ENCODE results near the gene LAD1. TPM values are rescaled to one million over a fixed set of nuclear protein-coding genes. Genes with fewer than 3 reads are reported as not detected.

The LAD1 gene
- total and polyA plus RNA-seq, 2 of the 13 experiments (the other 11 are each of a cell fraction or from before 2014, with no cell fraction given): 10.8 to 65.6 TPM

DNA sequence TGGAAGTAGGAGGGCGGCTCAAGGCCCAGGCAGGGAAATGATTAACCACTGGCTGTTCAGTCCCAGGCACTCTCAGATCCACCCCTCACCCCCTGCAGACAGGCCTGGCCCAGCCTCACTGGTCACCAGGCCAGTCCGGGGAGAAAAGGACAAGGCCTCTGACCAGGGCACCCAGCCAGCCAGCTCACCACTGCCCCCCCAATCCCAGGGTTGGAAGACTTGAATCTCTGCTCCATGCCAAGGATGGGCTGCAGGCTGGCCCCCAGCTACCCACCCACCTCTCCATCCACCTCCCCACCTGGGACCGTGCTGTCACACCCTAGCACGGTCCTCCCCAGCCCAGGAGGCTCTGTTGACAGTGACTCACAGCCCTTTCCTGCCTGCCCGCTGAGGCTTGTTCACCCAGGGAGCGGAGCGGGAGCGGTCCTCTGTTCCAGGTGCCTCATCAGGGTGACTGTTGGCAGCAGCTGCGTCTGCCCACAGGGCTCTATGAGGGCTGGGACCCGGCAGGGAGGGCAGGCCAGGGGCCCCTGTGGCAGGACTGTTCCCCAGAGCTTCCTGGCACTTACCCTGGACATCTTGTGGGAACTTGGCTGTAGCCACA, 2.2 kb downstream of the LAD1 start (continued):
- TF ChIP-seq JUNB (CRISPR knock-in tag; IDR thresholded peaks at IDR 0.05; ENCODE audit: borderline replicate concordance) (no peak), TAF15 (IDR thresholded peaks at IDR 0.05; ENCODE audit: low read depth, low read length, poor library complexity, severe bottlenecking) (no peak), NR1H2 (CRISPR knock-in tag; IDR thresholded peaks at IDR 0.05; ENCODE audit: borderline replicate concordance, low read depth) (no peak), MLLT10 (CRISPR knock-in tag; IDR thresholded peaks at IDR 0.05) (no peak), ZNF567 (CRISPR knock-in tag; IDR thresholded peaks at IDR 0.05; ENCODE audit: borderline replicate concordance) (0 out of 2 replicates have a peak, but pooled peaks have one; percentile 26), KDM5A (IDR thresholded peaks at IDR 0.05; ENCODE audit: borderline replicate concordance, low read length) (no peak), HNF4A (CRISPR knock-in tag; IDR thresholded peaks at IDR 0.05) (peak; percentile 45; the same call in 1 of the 2 replicates), NCOA2 (CRISPR knock-in tag; IDR thresholded peaks at IDR 0.05) (peak; percentile 45; the same call in 1 of the 2 replicates), ZNF781 (CRISPR knock-in tag; IDR thresholded peaks at IDR 0.05; ENCODE audit: borderline replicate concordance, not compliant biosample characterization) (no peak), SNAPC2 (CRISPR knock-in tag; IDR thresholded peaks at IDR 0.05) (no peak), TOPORS (CRISPR knock-in tag; IDR thresholded peaks at IDR 0.05) (no peak), ATAD3A (CRISPR knock-in tag; IDR thresholded peaks at IDR 0.05) (no peak), ZNF557 (CRISPR knock-in tag; IDR thresholded peaks at IDR 0.05) (no peak), ELF3 (CRISPR knock-in tag; IDR thresholded peaks at IDR 0.05) (0 out of 2 replicates have a peak, but pooled peaks have one; percentile 26), ZSCAN20 (CRISPR knock-in tag; IDR thresholded peaks at IDR 0.05; ENCODE audit: borderline replicate concordance) (no peak), ZNF451 (CRISPR knock-in tag; IDR thresholded peaks at IDR 0.05) (no peak)
- TF ChIP-seq, protein P1, sequence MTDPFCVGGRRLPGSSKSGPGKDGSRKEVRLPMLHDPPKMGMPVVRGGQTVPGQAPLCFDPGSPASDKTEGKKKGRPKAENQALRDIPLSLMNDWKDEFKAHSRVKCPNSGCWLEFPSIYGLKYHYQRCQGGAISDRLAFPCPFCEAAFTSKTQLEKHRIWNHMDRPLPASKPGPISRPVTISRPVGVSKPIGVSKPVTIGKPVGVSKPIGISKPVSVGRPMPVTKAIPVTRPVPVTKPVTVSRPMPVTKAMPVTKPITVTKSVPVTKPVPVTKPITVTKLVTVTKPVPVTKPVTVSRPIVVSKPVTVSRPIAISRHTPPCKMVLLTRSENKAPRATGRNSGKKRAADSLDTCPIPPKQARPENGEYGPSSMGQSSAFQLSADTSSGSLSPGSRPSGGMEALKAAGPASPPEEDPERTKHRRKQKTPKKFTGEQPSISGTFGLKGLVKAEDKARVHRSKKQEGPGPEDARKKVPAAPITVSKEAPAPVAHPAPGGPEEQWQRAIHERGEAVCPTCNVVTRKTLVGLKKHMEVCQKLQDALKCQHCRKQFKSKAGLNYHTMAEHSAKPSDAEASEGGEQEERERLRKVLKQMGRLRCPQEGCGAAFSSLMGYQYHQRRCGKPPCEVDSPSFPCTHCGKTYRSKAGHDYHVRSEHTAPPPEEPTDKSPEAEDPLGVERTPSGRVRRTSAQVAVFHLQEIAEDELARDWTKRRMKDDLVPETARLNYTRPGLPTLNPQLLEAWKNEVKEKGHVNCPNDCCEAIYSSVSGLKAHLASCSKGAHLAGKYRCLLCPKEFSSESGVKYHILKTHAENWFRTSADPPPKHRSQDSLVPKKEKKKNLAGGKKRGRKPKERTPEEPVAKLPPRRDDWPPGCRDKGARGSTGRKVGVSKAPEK (CRISPR knock-in tag; IDR thresholded peaks at IDR 0.05; ENCODE audit: borderline replicate concordance): no peak
- TF ChIP-seq, protein P2, sequence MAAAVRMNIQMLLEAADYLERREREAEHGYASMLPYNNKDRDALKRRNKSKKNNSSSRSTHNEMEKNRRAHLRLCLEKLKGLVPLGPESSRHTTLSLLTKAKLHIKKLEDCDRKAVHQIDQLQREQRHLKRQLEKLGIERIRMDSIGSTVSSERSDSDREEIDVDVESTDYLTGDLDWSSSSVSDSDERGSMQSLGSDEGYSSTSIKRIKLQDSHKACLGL (CRISPR knock-in tag; IDR thresholded peaks at IDR 0.05): no peak; the same call in 1 of the 2 replicates
- TF ChIP-seq, protein P3, sequence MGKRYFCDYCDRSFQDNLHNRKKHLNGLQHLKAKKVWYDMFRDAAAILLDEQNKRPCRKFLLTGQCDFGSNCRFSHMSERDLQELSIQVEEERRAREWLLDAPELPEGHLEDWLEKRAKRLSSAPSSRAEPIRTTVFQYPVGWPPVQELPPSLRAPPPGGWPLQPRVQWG (CRISPR knock-in tag; IDR thresholded peaks at IDR 0.05; ENCODE audit: borderline replicate concordance, low read depth): no peak
- TF ChIP-seq, protein P4, sequence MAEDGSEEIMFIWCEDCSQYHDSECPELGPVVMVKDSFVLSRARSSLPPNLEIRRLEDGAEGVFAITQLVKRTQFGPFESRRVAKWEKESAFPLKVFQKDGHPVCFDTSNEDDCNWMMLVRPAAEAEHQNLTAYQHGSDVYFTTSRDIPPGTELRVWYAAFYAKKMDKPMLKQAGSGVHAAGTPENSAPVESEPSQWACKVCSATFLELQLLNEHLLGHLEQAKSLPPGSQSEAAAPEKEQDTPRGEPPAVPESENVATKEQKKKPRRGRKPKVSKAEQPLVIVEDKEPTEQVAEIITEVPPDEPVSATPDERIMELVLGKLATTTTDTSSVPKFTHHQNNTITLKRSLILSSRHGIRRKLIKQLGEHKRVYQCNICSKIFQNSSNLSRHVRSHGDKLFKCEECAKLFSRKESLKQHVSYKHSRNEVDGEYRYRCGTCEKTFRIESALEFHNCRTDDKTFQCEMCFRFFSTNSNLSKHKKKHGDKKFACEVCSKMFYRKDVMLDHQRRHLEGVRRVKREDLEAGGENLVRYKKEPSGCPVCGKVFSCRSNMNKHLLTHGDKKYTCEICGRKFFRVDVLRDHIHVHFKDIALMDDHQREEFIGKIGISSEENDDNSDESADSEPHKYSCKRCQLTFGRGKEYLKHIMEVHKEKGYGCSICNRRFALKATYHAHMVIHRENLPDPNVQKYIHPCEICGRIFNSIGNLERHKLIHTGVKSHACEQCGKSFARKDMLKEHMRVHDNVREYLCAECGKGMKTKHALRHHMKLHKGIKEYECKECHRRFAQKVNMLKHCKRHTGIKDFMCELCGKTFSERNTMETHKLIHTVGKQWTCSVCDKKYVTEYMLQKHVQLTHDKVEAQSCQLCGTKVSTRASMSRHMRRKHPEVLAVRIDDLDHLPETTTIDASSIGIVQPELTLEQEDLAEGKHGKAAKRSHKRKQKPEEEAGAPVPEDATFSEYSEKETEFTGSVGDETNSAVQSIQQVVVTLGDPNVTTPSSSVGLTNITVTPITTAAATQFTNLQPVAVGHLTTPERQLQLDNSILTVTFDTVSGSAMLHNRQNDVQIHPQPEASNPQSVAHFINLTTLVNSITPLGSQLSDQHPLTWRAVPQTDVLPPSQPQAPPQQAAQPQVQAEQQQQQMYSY (CRISPR knock-in tag; IDR thresholded peaks at IDR 0.05): no peak
- TF ChIP-seq, protein P5, sequence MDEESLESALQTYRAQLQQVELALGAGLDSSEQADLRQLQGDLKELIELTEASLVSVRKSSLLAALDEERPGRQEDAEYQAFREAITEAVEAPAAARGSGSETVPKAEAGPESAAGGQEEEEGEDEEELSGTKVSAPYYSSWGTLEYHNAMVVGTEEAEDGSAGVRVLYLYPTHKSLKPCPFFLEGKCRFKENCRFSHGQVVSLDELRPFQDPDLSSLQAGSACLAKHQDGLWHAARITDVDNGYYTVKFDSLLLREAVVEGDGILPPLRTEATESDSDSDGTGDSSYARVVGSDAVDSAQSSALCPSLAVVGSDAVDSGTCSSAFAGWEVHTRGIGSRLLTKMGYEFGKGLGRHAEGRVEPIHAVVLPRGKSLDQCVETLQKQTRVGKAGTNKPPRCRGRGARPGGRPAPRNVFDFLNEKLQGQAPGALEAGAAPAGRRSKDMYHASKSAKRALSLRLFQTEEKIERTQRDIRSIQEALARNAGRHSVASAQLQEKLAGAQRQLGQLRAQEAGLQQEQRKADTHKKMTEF (CRISPR knock-in tag; IDR thresholded peaks at IDR 0.05): peak; percentile 65; the same call in 1 of the 2 replicates

All from HepG2 (cell line).